Measurements from ENCODE around the gene OSM. TPM values are rescaled to one million over a fixed set of nuclear protein-coding genes. Genes with fewer than 3 reads are reported as not detected.

The OSM gene
- total and polyA plus RNA-seq, 7 donors = 0.60 to 12.8 (median 1.5) TPM

- DNase-seq = no peak
- intact Hi-C loops (cut with DNase I) = no loop called here
- peak in 2 of 4 donors; percentile 53 to 59 for TF ChIP-seq POLR2AphosphoS5 (IDR thresholded peaks at IDR 0.05)
- no peak for TF ChIP-seq POLR2A (IDR thresholded peaks at IDR 0.05)
- Histone ChIP-seq H3K4me3 (no peak overlapping the region), H3K36me3 (peaks cover 10 to 88% (median 43%) of the 10 kb centered on the region in 4 donors), H3K27me3 (no peaks in the 10 kb centered on the region), H3K4me1 (peaks cover 0 to 49% (median 39%) of the 10 kb centered on the region in 4 donors), H3K27ac (peak overlapping the region; percentile 29 to 59 (median 40)), H3K9me3 (no peaks in the 10 kb centered on the region)
- WGBS, 2 donors = 44 to 75% methylated on average over 9 of the region's 9 CpGs
These were observed 31.5 kb upstream of the OSM start for GRCh38 chr22:30297991-30298701.

DNA sequence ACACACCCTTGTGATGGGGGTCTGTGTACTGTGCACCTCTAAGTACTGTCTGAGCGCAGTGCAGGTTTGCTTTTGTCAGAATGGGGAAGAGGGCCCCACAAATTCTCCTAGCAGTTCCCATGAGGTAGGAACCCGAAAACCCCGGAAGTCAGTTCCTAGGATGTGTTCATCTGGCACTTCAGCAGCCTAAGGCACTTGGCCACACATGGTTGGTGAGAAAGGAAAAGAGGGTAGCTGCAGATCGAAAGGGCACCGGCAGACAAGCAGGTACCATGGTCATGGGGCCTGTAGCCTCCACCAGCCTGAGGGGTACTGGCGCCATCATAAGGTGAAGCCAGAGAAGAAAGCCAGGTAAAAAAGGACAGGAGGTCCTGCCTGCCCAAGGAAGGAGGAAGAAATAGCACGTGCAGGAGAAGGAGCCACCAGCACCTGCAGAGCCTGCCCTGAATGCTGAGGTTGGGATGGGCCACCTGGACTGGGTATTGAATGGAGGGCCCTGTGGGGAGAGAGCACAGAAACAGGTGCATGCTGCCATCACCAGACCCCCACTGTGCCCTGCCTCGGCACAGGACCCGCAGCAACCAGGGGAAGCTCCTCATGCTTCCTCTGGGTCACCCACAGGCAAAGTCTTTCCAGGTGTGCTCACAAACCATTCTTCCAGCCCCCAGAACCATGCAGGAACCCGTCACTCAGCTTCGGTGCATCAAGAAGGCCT, 30.8 kb upstream of the OSM start:
- H3K4me1 ChIP-seq = peaks cover 0 to 42% (median 32%) of the 10 kb centered on the region in 4 donors
- H3K27me3 ChIP-seq = no peaks in the 10 kb centered on the region
- WGBS, 2 donors = 84 to 93% methylated on average over 11 of the region's 11 CpGs
- intact Hi-C loops (cut with DNase I) = no loop called here
- no peaks in the 10 kb centered on the region for H3K9me3 ChIP-seq
- no peak for TF ChIP-seq POLR2A (IDR thresholded peaks at IDR 0.05)
- no peak for TF ChIP-seq EP300 (IDR thresholded peaks at IDR 0.05)
- TF ChIP-seq POLR2AphosphoS5 (IDR thresholded peaks at IDR 0.05) = no peak
- no peak for TF ChIP-seq CTCF (IDR thresholded peaks at IDR 0.05)
- no peak overlapping the region for H3K4me3 ChIP-seq
- DNase-seq = no peak
- peak overlapping the region in 2 of 4 donors; percentile 37 to 59 for H3K27ac ChIP-seq
- peaks cover 16 to 91% (median 49%) of the 10 kb centered on the region in 4 donors for H3K36me3 ChIP-seq

GRCh38 chr22:30296833-30297232, 30.2 kb upstream of the OSM start:
- H3K27ac ChIP-seq = peak overlapping the region in 1 of 4 donors; percentile 59
- DNase-seq = no peak
- no peak for TF ChIP-seq POLR2A (IDR thresholded peaks at IDR 0.05)
- no peak for TF ChIP-seq POLR2AphosphoS5 (IDR thresholded peaks at IDR 0.05)
- TF ChIP-seq EP300 (IDR thresholded peaks at IDR 0.05) = no peak
- no peak for TF ChIP-seq CTCF (IDR thresholded peaks at IDR 0.05)
- no peaks in the 10 kb centered on the region for H3K27me3 ChIP-seq
- no peak overlapping the region for H3K4me3 ChIP-seq
- peaks cover 0 to 42% (median 30%) of the 10 kb centered on the region in 4 donors for H3K4me1 ChIP-seq
- intact Hi-C loops (cut with DNase I) = no loop called here
- WGBS, 2 donors = 80 to 82% methylated on average over 3 of the region's 3 CpGs
- peaks cover 22 to 96% (median 50%) of the 10 kb centered on the region in 4 donors for H3K36me3 ChIP-seq
- no peaks in the 10 kb centered on the region for H3K9me3 ChIP-seq

DNA sequence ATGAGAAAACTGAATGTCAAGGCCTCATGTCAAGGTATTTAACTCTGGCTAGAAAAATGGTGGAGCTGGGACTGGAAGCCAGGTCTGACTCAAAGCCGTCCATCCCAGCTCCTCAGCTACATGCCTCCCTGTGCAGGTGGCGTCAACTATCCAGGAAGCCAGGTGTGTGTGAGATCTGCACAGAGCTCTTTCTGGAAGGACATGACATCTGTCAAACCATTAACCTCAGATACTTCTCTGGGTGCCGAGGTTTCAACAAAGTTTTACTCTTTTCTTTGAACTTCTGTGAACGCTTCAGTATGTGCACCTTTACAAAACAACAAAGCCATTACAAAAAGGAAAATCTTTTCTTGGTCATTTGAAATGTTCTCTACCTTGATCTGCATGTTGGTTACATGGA, 29.7 kb upstream of the OSM start:
- no peak for DNase-seq
- H3K4me3 ChIP-seq = no peak overlapping the region
- intact Hi-C loops (cut with DNase I) = no loop called here
- H3K27me3 ChIP-seq = no peaks in the 10 kb centered on the region
- H3K4me1 ChIP-seq = peaks cover 0 to 42% (median 30%) of the 10 kb centered on the region in 4 donors
- H3K27ac ChIP-seq = no peak overlapping the region
- peaks cover 23 to 94% (median 50%) of the 10 kb centered on the region in 4 donors for H3K36me3 ChIP-seq
- TF ChIP-seq POLR2A (IDR thresholded peaks at IDR 0.05) (no peak), POLR2AphosphoS5 (IDR thresholded peaks at IDR 0.05) (no peak), CTCF (IDR thresholded peaks at IDR 0.05) (no peak), EP300 (IDR thresholded peaks at IDR 0.05) (no peak)
- no peaks in the 10 kb centered on the region for H3K9me3 ChIP-seq
- WGBS, 2 donors = 78 to 95% methylated on average over 4 of the region's 4 CpGs

- DNase-seq = no peak
- H3K36me3 ChIP-seq = peaks cover 23 to 87% (median 50%) of the 10 kb centered on the region in 4 donors
- H3K4me1 ChIP-seq = peaks cover 0 to 42% (median 36%) of the 10 kb centered on the region in 4 donors
- WGBS, 2 donors = 77 to 80% methylated on average over 7 of the region's 7 CpGs
- no peaks in the 10 kb centered on the region for H3K9me3 ChIP-seq
- intact Hi-C loops (cut with DNase I) = no loop called here
- H3K27ac ChIP-seq = no peak overlapping the region
- TF ChIP-seq POLR2AphosphoS5 (IDR thresholded peaks at IDR 0.05) = no peak
- TF ChIP-seq POLR2A (IDR thresholded peaks at IDR 0.05) = no peak
- TF ChIP-seq EP300 (IDR thresholded peaks at IDR 0.05) = no peak
- TF ChIP-seq CTCF (IDR thresholded peaks at IDR 0.05) = no peak
- no peak overlapping the region for H3K4me3 ChIP-seq
- H3K27me3 ChIP-seq = no peaks in the 10 kb centered on the region
These were observed 28.9 kb upstream of the OSM start for GRCh38 chr22:30295576-30295975.

All from sigmoid colon (tissue), 7 donors.